Amygdala (tissue), 56 donors: ENCODE results near the gene UNC13B.
"Not testable (repeated sequence)": the region's sequence is repeated elsewhere in the genome, so short reads cannot be mapped to it uniquely, and the experiment has no call there.

Source experiments
- DNase-seq, 56 donors: peaks; one replicate each; lab custom pipeline; 2025; lab: John Stamatoyannopoulos, UW

The UNC13B gene

GRCh38 chr9:35161713-35162604, at the start of gene UNC13B:
Gene UNC13B (plus strand): TSS chr9:35162009. CDS start chr9:35162284, 275 bp downstream.
- DNase-seq, result peak; percentile 19 to 96 (median 89)

DNA sequence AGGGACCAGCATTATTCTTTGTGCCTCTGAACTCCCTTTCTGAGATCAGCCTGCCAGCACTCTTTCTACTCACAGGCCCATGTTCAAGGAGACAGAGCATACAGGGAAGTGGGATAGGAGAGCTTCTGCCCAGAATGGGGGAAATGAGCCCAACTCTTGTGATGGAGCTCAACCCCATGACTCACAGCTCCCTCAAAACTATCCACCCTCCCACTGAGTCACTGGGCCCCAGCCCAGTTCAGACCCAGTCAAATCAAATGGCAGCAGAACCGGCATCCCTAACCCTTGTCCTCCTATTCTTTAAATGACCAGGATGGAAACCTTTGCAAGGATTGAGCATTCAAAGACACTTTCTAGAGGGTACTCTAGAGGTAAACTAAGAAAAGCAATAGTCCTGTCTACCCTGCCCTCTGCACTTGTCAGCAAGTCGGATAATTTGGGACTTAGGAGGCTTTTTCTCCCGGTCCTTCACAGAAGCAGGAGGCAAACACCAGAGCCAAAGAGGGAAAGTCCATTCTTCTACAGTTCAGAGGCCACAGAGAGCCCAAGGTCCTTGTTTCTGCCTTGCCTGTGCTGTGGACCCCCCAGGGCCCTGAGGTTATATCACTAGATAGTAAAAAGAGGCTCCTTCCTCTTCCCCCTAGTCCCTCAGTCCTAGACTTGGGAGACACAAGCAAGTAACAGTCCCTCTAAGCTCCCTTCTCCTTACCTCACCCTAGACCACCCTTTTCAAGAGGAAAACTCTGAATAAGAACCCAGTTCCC, 49.4 kb upstream of the UNC13B start:
- peak in 5 of 56 donors; percentile 15 to 36 (median 17) for DNase-seq

DNA sequence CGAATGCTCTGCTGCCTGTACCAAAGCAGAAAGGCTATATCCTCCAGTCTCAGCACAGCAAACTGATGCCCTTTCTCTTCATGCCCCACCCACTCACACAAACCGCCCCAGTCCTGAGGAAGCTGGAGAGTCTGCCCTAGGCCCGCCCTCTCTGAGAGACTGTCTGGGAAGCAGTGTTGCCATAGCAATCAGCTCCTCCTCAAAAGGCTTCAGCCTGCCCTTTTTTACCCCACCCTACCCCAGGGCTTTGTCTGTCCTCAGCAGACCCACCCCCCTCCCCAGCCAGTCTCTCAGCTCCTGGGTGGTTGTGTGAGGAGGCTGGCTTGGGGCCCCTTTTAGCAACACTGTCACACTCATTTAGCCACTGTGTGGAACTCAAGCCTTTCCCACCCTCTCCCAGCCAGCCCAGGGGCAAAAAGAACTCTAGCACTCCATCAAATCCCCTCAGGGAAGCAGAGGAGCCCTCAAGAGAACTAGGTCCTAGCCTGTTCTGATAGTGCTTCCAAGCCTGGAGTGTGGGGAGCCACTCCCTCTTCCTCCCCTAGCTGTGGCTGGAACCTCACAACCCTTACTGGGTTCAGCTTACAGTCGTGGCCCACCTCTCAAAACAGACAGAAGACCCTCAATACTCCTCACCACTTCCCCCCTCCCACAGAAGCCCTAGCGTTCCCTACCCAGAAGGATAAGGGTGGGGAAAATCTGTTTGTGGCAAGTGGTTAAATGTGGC, 47.5 kb upstream of the UNC13B start:
- DNase-seq, result peak in 47 of 56 donors; percentile 10 to 85 (median 62)

GRCh38 chr9:35114840-35115628, 46.8 kb upstream of the UNC13B start:
- peak in 23 of 56 donors; percentile 5 to 50 (median 26) for DNase-seq

GRCh38 chr9:35115680-35116538, 45.9 kb upstream of the UNC13B start, which contains the start of gene ATOSB:
Gene ATOSB (minus strand): TSS chr9:35115862. CDS start chr9:35108274, 7,588 bp downstream.
- peak in 54 of 56 donors; percentile 51 to 97 (median 85) for DNase-seq

GRCh38 chr9:35116539-35116897, 45.3 kb upstream of the UNC13B start:
- DNase-seq, result peak in 7 of 56 donors; percentile 49 to 71 (median 65)

GRCh38 chr9:35116898-35117551, 44.8 kb upstream of the UNC13B start:
- peak in 54 of 56 donors; percentile 23 to 93 (median 78) for DNase-seq

DNA sequence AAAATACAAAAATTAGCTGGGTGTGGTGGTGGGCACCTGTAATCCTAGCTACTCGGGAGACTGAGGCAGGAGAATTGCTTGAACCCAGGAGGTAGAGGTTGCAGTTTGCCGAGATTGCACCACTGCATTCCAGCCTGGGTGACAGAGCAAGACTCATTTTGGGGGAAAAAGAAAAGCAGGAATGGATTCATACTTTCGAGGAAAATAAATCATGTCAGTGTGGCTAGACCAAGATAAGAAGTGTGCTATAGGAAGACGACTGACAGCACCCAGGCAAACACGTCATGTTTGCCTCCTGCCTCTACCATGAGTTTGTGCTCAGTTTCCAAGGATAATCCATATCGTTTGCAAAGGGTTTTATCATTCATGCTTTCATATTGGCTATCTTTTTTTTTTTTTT, 26.9 kb upstream of the UNC13B start:
- no peak for DNase-seq

DNA sequence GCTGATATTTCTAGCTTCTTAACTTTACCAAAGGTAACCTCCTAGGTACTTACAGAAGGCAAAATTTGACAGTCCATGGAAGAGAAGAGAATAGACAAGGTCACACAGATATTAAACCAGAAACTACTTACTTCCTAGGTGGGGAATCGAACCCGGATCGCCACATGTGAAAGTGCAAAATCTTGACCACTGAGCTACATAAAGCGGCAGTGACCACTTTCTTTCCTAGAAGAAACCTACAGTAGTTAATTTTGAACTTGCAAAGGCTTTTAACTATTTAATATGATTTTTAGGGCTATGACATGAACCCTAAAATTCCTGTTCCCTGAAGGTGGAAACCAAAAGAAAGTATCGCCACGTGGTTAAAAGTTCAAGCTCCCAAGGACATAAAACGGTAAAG, 25.8 kb upstream of the UNC13B start:
- no peak for DNase-seq

GRCh38 chr9:35136866-35137265, 24.9 kb upstream of the UNC13B start:
- no peak for DNase-seq

- DNase-seq, result no peak
Measured at GRCh38 chr9:35140093-35140492, 21.7 kb upstream of the UNC13B start.

DNA sequence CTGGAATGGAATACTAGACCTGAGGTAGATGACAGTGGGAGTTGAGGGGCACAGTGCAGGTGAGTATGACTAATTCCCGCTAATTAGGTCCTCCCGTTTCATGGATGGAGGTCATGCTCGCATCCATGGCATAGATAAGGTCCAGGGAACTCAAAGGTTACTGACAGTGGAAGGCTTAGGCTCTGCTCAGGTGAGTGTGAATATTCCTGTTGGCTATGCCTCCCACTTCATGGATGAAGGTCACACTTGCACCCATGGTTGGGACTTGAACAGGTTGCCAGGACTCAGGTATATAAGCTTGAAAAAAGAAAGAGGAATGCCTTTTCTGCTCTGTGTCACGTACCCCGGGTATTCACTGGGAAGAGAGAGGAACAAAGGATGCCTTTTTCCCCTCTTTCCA, 19.8 kb upstream of the UNC13B start:
- no peak for DNase-seq

GRCh38 chr9:35147941-35148563, 13.8 kb upstream of the UNC13B start:
- DNase-seq, result not testable (repeated sequence)

DNA sequence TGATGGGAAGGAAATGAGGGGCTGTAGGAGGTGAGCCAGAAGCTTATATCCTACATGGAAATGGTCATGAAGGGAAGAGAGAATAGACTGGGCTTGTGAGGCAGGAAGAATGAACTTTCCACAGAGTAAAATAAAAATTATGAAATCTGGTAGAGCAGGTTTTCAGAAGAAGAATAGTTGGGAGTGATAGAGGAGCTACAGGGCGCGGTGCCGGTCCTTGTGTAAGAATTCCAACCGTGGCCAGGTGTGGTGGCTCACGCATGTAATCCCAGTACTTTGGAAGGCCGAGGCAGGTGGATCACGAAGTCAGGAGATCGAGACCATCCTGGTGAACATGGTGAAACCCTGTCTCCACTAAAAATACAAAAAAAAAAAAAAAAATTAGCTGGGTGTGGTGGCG, 8.9 kb upstream of the UNC13B start:
- no peak for DNase-seq

GRCh38 chr9:35156781-35157180, 5.0 kb upstream of the UNC13B start:
- no peak for DNase-seq

DNA sequence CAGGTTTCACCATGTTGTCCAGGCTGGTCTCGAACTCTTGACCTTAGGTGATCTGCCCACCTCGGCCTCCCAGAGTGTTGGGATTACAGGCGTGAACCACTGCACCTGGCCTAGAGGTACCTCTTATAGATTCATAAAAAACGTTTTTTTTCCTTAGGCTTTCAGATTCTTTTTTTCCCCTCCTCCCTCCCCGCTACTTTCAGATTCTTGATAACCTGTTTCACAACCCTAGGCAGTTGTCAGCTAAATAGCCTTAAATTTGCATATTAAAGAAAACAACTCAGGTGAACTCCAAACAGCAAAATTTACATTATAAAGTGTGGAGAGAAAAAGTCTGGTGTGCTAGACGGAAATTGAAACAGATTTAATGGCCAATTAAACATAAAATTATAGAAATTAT, 4.0 kb upstream of the UNC13B start:
- not testable (repeated sequence) for DNase-seq

- DNase-seq, result no peak
Measured at GRCh38 chr9:35158501-35159280, 3.1 kb upstream of the UNC13B start.
